Measurements from ENCODE around the gene MGAT4C. TPM values are rescaled to one million over a fixed set of nuclear protein-coding genes. Genes with fewer than 3 reads are reported as not detected.

Gene MGAT4C
- polyA plus RNA-seq, 2 of the 4 experiments (the other 2 are of a cell fraction) = 0.17 TPM; not detected in 1

- H3K4me2 ChIP-seq = no peak overlapping the region
- no peak for ATAC-seq
- no peak overlapping the region for H3K27ac ChIP-seq
- CTCF ChIA-PET = interaction anchor here (0.7 kb wide), 1 partner anchor 1732 kb away, joined by 3 read pairs; no protein-coding TSS in a partner anchor
- no peaks in the 10 kb centered on the region for H3K4me1 ChIP-seq
- no peak overlapping the region for H3K4me3 ChIP-seq
- POLR2A ChIA-PET = no interaction called here
- FAIRE-seq = no peak
- no peak for DNase-seq (ENCODE audit: low read depth in 1 of 2, low spot score in 1 of 2)
- no peaks in the 10 kb centered on the region for H3K9me3 ChIP-seq
- 72% methylated on average over 25 of the region's 38 CpGs for WGBS (ENCODE audit: missing lambda C conversion rate)
- TF ChIP-seq RNF2 (IDR thresholded peaks at IDR 0.05; ENCODE audit: borderline replicate concordance, low read depth) (no peak), EHMT2 (IDR thresholded peaks at IDR 0.05; ENCODE audit: low read depth) (no peak), POLR2AphosphoS2 (conservative IDR thresholded peaks at IDR 0.05; ENCODE audit: low read length) (no peak), HOXA7 (CRISPR knock-in tag; IDR thresholded peaks at IDR 0.05) (no peak)
These were observed 8.5 kb upstream of the MGAT4C start for GRCh38 chr12:86264451-86265328.

GRCh38 chr12:86261578-86261977 is 5.4 kb upstream of the MGAT4C start:
- no peaks in the 10 kb centered on the region for H3K9me3 ChIP-seq
- ChIA-PET POLR2A (no interaction called here), CTCF (no interaction called here)
- no peaks in the 10 kb centered on the region for H3K4me1 ChIP-seq
- H3K27ac ChIP-seq = no peak overlapping the region
- DNase-seq (ENCODE audit: low read depth in 1 of 2, low spot score in 1 of 2) (no peak), FAIRE-seq (peak; percentile 65), ATAC-seq (no peak)
- TF ChIP-seq KDM5A (IDR thresholded peaks at IDR 0.05) = no peak
- TF ChIP-seq MYC (IDR thresholded peaks at IDR 0.05; ENCODE audit: borderline replicate concordance, low read length) = no peak
- TF ChIP-seq TP53 (CRISPR knock-in tag; IDR thresholded peaks at IDR 0.05) = no peak
- TF ChIP-seq HMGXB4 (CRISPR knock-in tag; IDR thresholded peaks at IDR 0.05; ENCODE audit: borderline replicate concordance) = no peak
- TF ChIP-seq E2F6 (IDR thresholded peaks at IDR 0.05; ENCODE audit: borderline replicate concordance, low read depth) = no peak
- no peak for TF ChIP-seq GATA3 (IDR thresholded peaks at IDR 0.05; ENCODE audit: borderline replicate concordance)
- no peak for TF ChIP-seq EP300 (IDR thresholded peaks at IDR 0.05)
- no peak for TF ChIP-seq CBX8 (IDR thresholded peaks at IDR 0.05)
- TF ChIP-seq ZC3H11A (IDR thresholded peaks at IDR 0.05) = no peak
- TF ChIP-seq HOXA7 (CRISPR knock-in tag; IDR thresholded peaks at IDR 0.05) = no peak
- no peak for TF ChIP-seq REST (IDR thresholded peaks at IDR 0.05)
- TF ChIP-seq FOSB (CRISPR knock-in tag; IDR thresholded peaks at IDR 0.05) = no peak
- no peak for TF ChIP-seq KDM1A (IDR thresholded peaks at IDR 0.05; ENCODE audit: low read depth)
- TF ChIP-seq RAD21 (conservative IDR thresholded peaks at IDR 0.05 in 1 of 2, IDR thresholded peaks at IDR 0.05 in 1 of 2) = no peak
- TF ChIP-seq POLR2AphosphoS2 (conservative IDR thresholded peaks at IDR 0.05; ENCODE audit: low read length) = no peak
- no peak for TF ChIP-seq POLR2A (IDR thresholded peaks at IDR 0.05; ENCODE audit: low read length)
- TF ChIP-seq PBX3 (IDR thresholded peaks at IDR 0.05) = no peak
- TF ChIP-seq ESRRA (IDR thresholded peaks at IDR 0.05; ENCODE audit: borderline replicate concordance, low read length) = no peak
- no peak for TF ChIP-seq HOXB5 (CRISPR knock-in tag; IDR thresholded peaks at IDR 0.05)
- H3K4me3 ChIP-seq = no peak overlapping the region
- no peak overlapping the region for H3K4me2 ChIP-seq
- WGBS (ENCODE audit: missing lambda C conversion rate) = 80% methylated on average over 2 of the region's 2 CpGs
